Panc1 (cell line): ENCODE results near the gene CD300LB. TPM values are rescaled to one million over a fixed set of nuclear protein-coding genes. Genes with fewer than 3 reads are reported as not detected.

ENCODE experiments used
- ATAC-seq: fragments of 200-7000 bp; cut with Tn5 transposase; 2 replicates; pipeline ENCODE4 v1.9.1; 2020; ENCODE audit warnings: mild to moderate bottlenecking, moderate library complexity
- BruUV-seq: library from RNA; stranded (reverse); fragments of 400-500 nt; replicated peaks from 2 replicates; lab custom pipeline; 2021; lab: Mats Ljungman, UMichigan
- CTCF ChIA-PET: fragments of 300-600 bp; sonication (Branson Sonifier 250); formaldehyde crosslinking; loops from one replicate; lab custom pipeline; 2022; ENCODE audit warnings: antibody characterized with exemption; lab: Charles Lee
- POLR2A ChIA-PET: fragments of 300-600 bp; sonication (Branson Sonifier 250); formaldehyde crosslinking; loops from one replicate; lab custom pipeline; 2022; ENCODE audit warnings: antibody characterized with exemption; lab: Charles Lee
- DNase-seq: peaks from one replicate; pipeline ENCODE4 v3.0.0-alpha.2; 2010; ENCODE audit warnings: low read depth, low spot score
- H3K27ac ChIP-seq: 2 replicates; pipeline ENCODE4 v1.5.1; 2011; ENCODE audit warnings: mild to moderate bottlenecking, low read length, inconsistent platforms
- H3K27me3 ChIP-seq: fragments of 200-500 bp; sonication (Bioruptor generic); 2 replicates; pipeline ENCODE4 v1.6.0; 2014; ENCODE audit warnings: low read length, inconsistent platforms; ENCODE audit not compliant: control insufficient read depth, insufficient read depth
- H3K36me3 ChIP-seq: fragments of 200-500 bp; sonication (Bioruptor generic); 2 replicates; pipeline ENCODE4 v1.5.1; 2014; ENCODE audit warnings: inconsistent platforms, mild to moderate bottlenecking, low read length, moderate library complexity; ENCODE audit not compliant: control insufficient read depth, insufficient read depth
- H3K4me1 ChIP-seq: 2 replicates; pipeline ENCODE4 v1.5.1; 2011; ENCODE audit warnings: inconsistent platforms, mild to moderate bottlenecking, low read length, moderate library complexity; ENCODE audit not compliant: control insufficient read depth, insufficient read depth
- H3K4me3 ChIP-seq, 2 experiments: 2 replicates each; pipeline ENCODE4 v1.5.1; 2011 to 2012; ENCODE audit warnings: low read depth in 2 of 2, low read length in 2 of 2, mild to moderate bottlenecking in 2 of 2, inconsistent platforms in 1 of 2, moderate library complexity in 1 of 2
- H3K9me3 ChIP-seq: fragments of 200-500 bp; sonication (Bioruptor generic); 2 replicates; pipeline ENCODE4 v1.5.1; 2014; ENCODE audit warnings: low read depth, mild to moderate bottlenecking, inconsistent platforms, low read length, moderate library complexity; ENCODE audit not compliant: control insufficient read depth, insufficient read depth
- CTCF ChIP-seq: fragments of 450-650 bp; IDR thresholded peaks from 2 replicates; pipeline ENCODE4 v1.5.1; 2017; ENCODE audit warnings: mild to moderate bottlenecking
- POLR2AphosphoS5 ChIP-seq: IDR thresholded peaks from 2 replicates; pipeline ENCODE4 v1.6.1; 2012; ENCODE audit warnings: mild to moderate bottlenecking, low read depth, low read length, moderate library complexity
- REST ChIP-seq, 2 experiments: IDR thresholded peaks; 2 replicates each; pipeline ENCODE4 v1.6.1; 2011 to 2012; ENCODE audit warnings: low read depth in 2 of 2, control low read depth in 1 of 2, low read length in 1 of 2, mild to moderate bottlenecking in 1 of 2, moderate library complexity in 1 of 2; ENCODE audit not compliant: insufficient read depth in 1 of 2
- SIN3A ChIP-seq: IDR thresholded peaks from 2 replicates; pipeline ENCODE4 v1.6.1; 2012; ENCODE audit warnings: low read depth, mild to moderate bottlenecking, low read length, moderate library complexity, borderline replicate concordance; ENCODE audit not compliant: insufficient read depth
- TCF7L2 ChIP-seq: IDR thresholded peaks from 2 replicates; pipeline ENCODE4 v1.6.1; 2011; ENCODE audit warnings: mild to moderate bottlenecking, low read depth, low read length, inconsistent platforms
- in situ Hi-C: cut with HindIII; loops from 2 replicates; pipeline ENCODE4 v1.10.0; 2016; ENCODE audit warnings: low sequenced_read_pairs, low pct_unique_long_range_greater_than_20kb
- intact Hi-C: fragments of 100-400 bp; cut with micrococcal nuclease; formaldehyde crosslinking; loops from one replicate; pipeline ENCODE4 v1.10.0; 2022; ENCODE audit not compliant: unreplicated experiment
- total RNA-seq: library from RNA; stranded (reverse); gene quantifications from one replicate; pipeline ENCODE4 v1.2.1, GENCODE V29; 2021; ENCODE audit not compliant: unreplicated experiment

CD300LB gene
- total RNA-seq, 1 experiment from 2014 or later: not detected

- in situ Hi-C loops (no loop called here), intact Hi-C loops (loop anchor here (5.0 kb wide), 1 partner anchor 165 kb away; the partner anchor contains the start of gene GPR142)
- DNase-seq: no peak
- BruUV-seq: no TSS peak
- H3K4me1 ChIP-seq: no peaks in the 10 kb centered on the region; the same call in 1 of the 2 replicates
- CTCF ChIA-PET: interaction anchor here (1.4 kb wide), 2 partner anchors 153 to 226 kb away, joined by 4 read pairs; no protein-coding TSS in a partner anchor
- POLR2A ChIA-PET: no interaction called here
- peak; percentile 42; the same call in 1 of the 2 replicates for ATAC-seq
- no peaks in the 10 kb centered on the region for H3K9me3 ChIP-seq
- H3K27ac ChIP-seq: no peak overlapping the region
- H3K4me3 ChIP-seq: no peak overlapping the region
- peaks cover 28% of the 10 kb centered on the region for H3K27me3 ChIP-seq
- H3K36me3 ChIP-seq: no peaks in the 10 kb centered on the region
- TF ChIP-seq TCF7L2 (no peak), CTCF (no peak)
Measured at GRCh38 chr17:74532115-74532514, 840 bp upstream of the CD300LB start.

- H3K9me3 ChIP-seq: no peaks in the 10 kb centered on the region
- H3K36me3 ChIP-seq: no peaks in the 10 kb centered on the region
- H3K4me3 ChIP-seq: no peak overlapping the region
- ChIA-PET POLR2A (no interaction called here), CTCF (interaction anchor here (0.6 to 1.3 kb wide), 6 partner anchors 35 to 290 kb away, joined by 3 to 8 read pairs (median 4); no protein-coding TSS in a partner anchor)
- peaks cover 25% of the 10 kb centered on the region for H3K27me3 ChIP-seq
- no TSS peak for BruUV-seq
- ATAC-seq (no peak), DNase-seq (no peak)
- in situ Hi-C loops: no loop called here
- no peak overlapping the region for H3K27ac ChIP-seq
- intact Hi-C loops: loop anchor here (5.0 kb wide), 1 partner anchor 163 kb away; the partner anchor contains the start of gene GPR142
- no peaks in the 10 kb centered on the region; the same call in 1 of the 2 replicates for H3K4me1 ChIP-seq
- no peak for TF ChIP-seq TCF7L2
- TF ChIP-seq REST (IDR thresholded peaks at IDR 0.05; ENCODE audit: insufficient read depth in 1 of 2, low read depth in 2 of 2, low read length in 1 of 2): no peak
- TF ChIP-seq POLR2AphosphoS5: no peak
- no peak for TF ChIP-seq CTCF
- no peak for TF ChIP-seq SIN3A
Measured at GRCh38 chr17:74530831-74531150, 484 bp downstream of the CD300LB start.
